Brain pericyte (primary cell): ENCODE data around the gene CMC1.

Experiments
- DNase-seq: peaks from one replicate; pipeline ENCODE4 v3.0.0-alpha.2; 2012; ENCODE audit warnings: low read depth, low spot score

CMC1 gene

GRCh38 chr3:28295898-28296490, 54.6 kb downstream of the CMC1 start:
- no peak for DNase-seq

- no peak for DNase-seq
Measured at GRCh38 chr3:28299705-28300104, 58.3 kb downstream of the CMC1 start.

- DNase-seq: no peak
Measured at GRCh38 chr3:28300345-28300962, 59.0 kb downstream of the CMC1 start.

- DNase-seq: no peak
Measured at GRCh38 chr3:28301688-28302087, 60.3 kb downstream of the CMC1 start.

- DNase-seq: no peak
Measured at GRCh38 chr3:28308196-28308595, 66.8 kb downstream of the CMC1 start.

- DNase-seq: no peak
Measured at GRCh38 chr3:28315711-28316110, 74.3 kb downstream of the CMC1 start.

- DNase-seq: no peak
Measured at GRCh38 chr3:28316226-28316625, 74.8 kb downstream of the CMC1 start.

GRCh38 chr3:28317438-28318022, 76.1 kb downstream of the CMC1 start:
- DNase-seq: no peak

GRCh38 chr3:28320981-28321380, 79.6 kb downstream of the CMC1 start:
- DNase-seq: no peak

GRCh38 chr3:28322464-28322863, 81.0 kb downstream of the CMC1 start:
- no peak for DNase-seq

- DNase-seq: no peak
Measured at GRCh38 chr3:28326458-28326926, 85.1 kb downstream of the CMC1 start.

- DNase-seq: no peak
Measured at GRCh38 chr3:28328188-28329151, 87.1 kb downstream of the CMC1 start.

- DNase-seq: no peak
Measured at GRCh38 chr3:28334552-28334951, 93.1 kb downstream of the CMC1 start.

- DNase-seq: no peak
Measured at GRCh38 chr3:28335246-28335645, 93.8 kb downstream of the CMC1 start.

GRCh38 chr3:28337230-28337629, 95.8 kb downstream of the CMC1 start:
- DNase-seq: no peak

GRCh38 chr3:28343144-28343543, 101.7 kb downstream of the CMC1 start:
- no peak for DNase-seq

GRCh38 chr3:28345690-28346089, 104.3 kb downstream of the CMC1 start:
- no peak for DNase-seq

GRCh38 chr3:28347374-28348264, 106.2 kb downstream of the CMC1 start:
- no peak for DNase-seq

GRCh38 chr3:28348265-28348628, 106.8 kb downstream of the CMC1 start:
- no peak for DNase-seq

- DNase-seq: peak; percentile 90
Measured at GRCh38 chr3:28348629-28349468, 107.4 kb downstream of the CMC1 start, which contains the start of the genes AZI2 and ZCWPW2. Gene AZI2 (minus strand): TSS chr3:28348824. CDS start chr3:28340617, 8,207 bp downstream. Gene ZCWPW2 (plus strand): TSS chr3:28348721. CDS start chr3:28413069, 64,348 bp downstream.
